ENCODE results near the gene KLRG1.

Gene KLRG1

DNA sequence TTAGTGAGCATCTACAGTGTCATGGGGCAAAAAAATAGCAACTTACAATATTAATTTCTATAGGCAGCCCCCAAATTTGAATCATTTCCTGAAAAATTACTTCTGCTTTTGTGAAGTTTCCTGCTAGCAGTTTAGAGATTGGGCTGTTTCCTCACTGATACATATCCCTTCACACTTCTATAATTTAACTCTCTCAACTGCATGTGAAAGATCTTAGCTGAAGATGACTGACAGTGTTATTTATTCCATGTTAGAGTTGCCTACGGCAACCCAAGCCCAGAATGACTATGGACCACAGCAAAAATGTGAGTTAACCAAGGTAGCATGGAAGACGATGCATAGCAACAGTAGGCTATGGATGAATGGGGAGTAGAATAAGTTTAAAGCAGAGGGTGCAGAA is at the start of gene KLRG1:
Gene KLRG1, plus strand, starts transcription at position 134 of the 400 bp plus-strand sequence. Its CDS starts 90 bp downstream, at position 224.
- H3K27ac Mint-ChIP-seq = no peak within 1 kb of the TSS
- peak within 1 kb of the TSS; percentile 11 for H3K4me3 Mint-ChIP-seq

DNA sequence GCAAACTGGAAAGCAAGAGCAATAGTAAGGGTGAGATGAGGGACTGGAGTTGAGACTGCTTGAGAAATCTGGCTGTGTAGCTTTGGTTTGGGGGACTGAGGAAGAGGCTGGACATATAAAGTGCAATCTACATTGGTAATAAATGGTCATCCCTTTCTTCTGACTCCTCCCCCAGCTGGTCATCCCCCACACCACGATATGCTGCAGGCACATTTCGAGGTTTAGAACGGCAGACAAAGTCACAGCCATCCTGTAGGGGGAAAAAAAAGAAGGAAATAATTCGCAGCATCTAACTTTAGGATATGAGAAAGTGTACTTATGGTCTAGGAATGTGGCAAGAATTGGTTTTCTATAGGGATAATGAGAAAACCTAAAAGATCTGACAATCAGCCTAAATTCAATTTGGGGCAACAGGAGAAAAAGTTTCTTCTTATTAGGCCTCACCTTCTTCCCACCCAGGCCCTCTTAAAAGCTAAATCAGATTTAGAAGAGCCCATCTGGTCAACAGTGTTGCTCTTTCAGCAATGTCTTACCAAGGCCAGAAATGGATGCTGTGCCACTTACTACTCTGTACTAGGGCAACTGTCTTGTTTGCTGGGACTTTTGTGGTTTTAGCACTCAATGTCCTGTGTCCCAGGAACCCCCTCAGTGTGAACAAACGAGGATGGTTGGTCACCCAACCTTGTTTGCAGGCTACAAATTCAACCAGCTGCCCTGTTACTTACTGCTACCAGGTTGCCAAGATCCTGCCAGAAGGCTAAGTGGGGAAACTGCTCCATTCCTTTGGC is 47.5 kb upstream of the KLRG1 start:
- H3K4me3 Mint-ChIP-seq = no peak overlapping the region
- peaks cover 25% of the 10 kb centered on the region for H3K36me3 Mint-ChIP-seq
- no peak overlapping the region for H3K27ac Mint-ChIP-seq

More for the DNA sequence above, at the start of gene KLRG1:
- Mint-ChIP-seq H3K9me3 (no peaks in the 10 kb centered on the region), H3K27me3 (no peaks in the 10 kb centered on the region), H3K4me1 (peaks cover 13% of the 10 kb centered on the region), H3K36me3 (no peaks in the 10 kb centered on the region)
- ATAC-seq (ENCODE audit: low read depth) (peak; percentile 38), DNase-seq (ENCODE audit: low spot score in 2 of 2) (no peak)

DNA sequence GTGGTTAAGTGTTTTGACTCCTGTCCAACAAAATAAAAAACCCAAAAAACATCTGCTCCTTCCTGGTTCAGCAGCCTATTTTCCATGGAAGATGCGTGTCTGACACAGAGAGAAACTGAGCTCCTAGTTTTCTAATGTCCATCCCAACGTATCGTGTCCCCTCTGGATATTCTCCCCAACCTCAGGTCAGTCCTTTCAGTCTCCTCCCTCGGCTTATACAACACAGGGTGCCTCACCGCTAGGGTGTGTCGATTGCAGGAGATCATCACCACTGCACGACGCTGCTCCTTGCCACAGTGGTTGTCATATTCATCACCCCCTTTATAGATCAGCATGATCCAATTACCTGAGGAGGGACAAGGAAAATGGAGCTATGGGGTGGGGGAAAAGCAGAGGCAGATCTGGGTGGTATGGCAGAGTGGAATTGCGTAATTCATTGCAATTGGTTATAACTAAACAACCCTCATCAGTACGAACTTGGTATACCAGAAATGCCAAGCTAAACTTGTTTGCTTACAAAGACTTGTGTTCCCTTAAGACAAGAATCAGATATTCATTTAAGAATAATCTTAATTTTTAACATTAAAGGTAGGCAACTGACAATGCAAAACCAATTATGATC is 45.7 kb upstream of the KLRG1 start:
- Mint-ChIP-seq H3K4me1 (peaks cover 17% of the 10 kb centered on the region), H3K27ac (no peak overlapping the region), H3K36me3 (peaks cover 18% of the 10 kb centered on the region), H3K9me3 (no peaks in the 10 kb centered on the region), H3K4me3 (no peak overlapping the region), H3K27me3 (no peaks in the 10 kb centered on the region)
- no peak for DNase-seq (ENCODE audit: low spot score in 2 of 2)
- ATAC-seq (ENCODE audit: low read depth) = no peak

More for the DNA sequence above, 47.5 kb upstream of the KLRG1 start:
- DNase-seq (ENCODE audit: low spot score in 2 of 2) = no peak
- Mint-ChIP-seq H3K9me3 (no peaks in the 10 kb centered on the region), H3K4me1 (peaks cover 7% of the 10 kb centered on the region), H3K27me3 (no peaks in the 10 kb centered on the region)
- no peak for ATAC-seq (ENCODE audit: low read depth)

DNA sequence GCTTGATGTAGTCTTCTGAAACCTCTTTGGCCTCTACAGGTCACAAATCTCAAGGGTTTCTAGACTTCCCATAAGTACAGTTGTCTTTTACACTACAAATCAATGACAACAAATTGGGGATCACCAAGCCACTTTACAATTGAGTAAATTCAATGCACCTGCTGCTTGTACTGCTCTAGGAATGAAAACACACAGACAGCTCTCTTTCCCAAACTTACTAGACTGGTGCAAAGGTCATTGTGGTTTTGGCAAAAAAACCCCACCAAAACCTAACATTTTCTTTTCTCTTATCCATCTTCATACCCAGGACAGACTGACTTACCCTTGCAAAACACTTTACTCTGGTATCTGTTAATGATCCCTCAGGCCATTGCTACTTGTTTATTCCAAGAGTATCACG is 42.6 kb upstream of the KLRG1 start:
- Mint-ChIP-seq H3K4me3 (no peak overlapping the region), H3K36me3 (peaks cover 12% of the 10 kb centered on the region), H3K27me3 (no peaks in the 10 kb centered on the region), H3K4me1 (peaks cover 24% of the 10 kb centered on the region), H3K9me3 (no peaks in the 10 kb centered on the region), H3K27ac (peak overlapping the region; percentile 41)
- ATAC-seq (ENCODE audit: low read depth) (no peak), DNase-seq (ENCODE audit: low spot score in 2 of 2) (no peak)

DNA sequence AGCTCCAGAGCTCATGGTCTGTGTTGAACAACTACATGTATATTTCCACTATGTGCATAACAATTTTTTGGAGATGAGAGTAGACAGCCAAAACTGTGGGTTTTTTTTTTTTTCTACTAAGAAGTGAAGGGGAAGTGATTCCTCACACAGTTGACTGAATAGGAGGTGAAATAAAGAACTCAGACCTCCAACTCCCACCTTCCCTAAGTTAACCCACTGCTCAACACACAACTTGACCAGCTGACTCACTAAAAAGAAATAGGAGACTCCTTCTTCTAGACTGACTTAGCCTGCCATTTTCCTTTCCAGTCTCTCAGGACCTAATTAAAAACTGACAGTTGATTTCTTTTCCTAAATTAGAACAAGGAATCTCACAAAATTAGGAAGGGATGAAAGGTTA is 41.6 kb upstream of the KLRG1 start:
- ATAC-seq (ENCODE audit: low read depth) (no peak), DNase-seq (ENCODE audit: low spot score in 2 of 2) (no peak)
- Mint-ChIP-seq H3K27me3 (no peaks in the 10 kb centered on the region), H3K27ac (peak overlapping the region; percentile 41), H3K4me3 (peak overlapping the region; percentile 14), H3K36me3 (peaks cover 12% of the 10 kb centered on the region), H3K4me1 (peaks cover 24% of the 10 kb centered on the region), H3K9me3 (no peaks in the 10 kb centered on the region)

DNA sequence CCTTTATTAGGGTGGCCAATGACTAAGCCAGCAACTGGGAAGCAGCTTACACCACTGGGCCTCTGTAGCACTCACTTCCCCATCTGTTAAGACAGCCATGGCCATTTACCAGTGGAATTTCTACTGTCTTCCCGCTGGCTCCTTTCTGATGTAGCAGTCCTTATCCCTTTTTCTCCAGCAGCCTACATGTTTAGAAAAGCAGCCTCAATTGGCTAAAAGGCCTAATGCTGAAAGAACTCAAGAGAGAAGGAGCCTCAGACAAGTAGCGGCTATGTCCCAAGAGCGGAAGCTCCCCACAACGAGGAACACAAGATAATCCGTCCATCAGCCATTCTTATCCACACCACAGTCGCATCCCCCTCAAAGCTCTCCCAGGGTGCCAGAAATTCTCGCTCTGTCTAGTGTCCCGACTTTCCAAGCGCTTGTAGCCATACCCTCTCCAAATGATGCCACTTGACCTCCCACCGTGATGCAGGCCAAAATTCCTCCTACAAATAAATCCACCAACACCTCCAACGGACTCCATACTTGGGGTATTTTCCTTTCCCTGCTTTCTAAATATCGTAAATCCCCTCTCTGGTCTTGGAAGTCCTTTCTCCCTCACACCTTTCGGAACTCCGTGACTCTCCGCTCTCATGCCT is 40.5 kb upstream of the KLRG1 start:
- peaks cover 10% of the 10 kb centered on the region for H3K36me3 Mint-ChIP-seq
- peaks cover 4% of the 10 kb centered on the region for H3K9me3 Mint-ChIP-seq
- peak overlapping the region; percentile 97 for H3K27ac Mint-ChIP-seq
- no peaks in the 10 kb centered on the region for H3K27me3 Mint-ChIP-seq
- peaks cover 24% of the 10 kb centered on the region for H3K4me1 Mint-ChIP-seq
- H3K4me3 Mint-ChIP-seq = peak overlapping the region; percentile 94
- ATAC-seq (ENCODE audit: low read depth) = no peak
- peak in 1 of 2 donors; percentile 12 for DNase-seq (ENCODE audit: low spot score in 2 of 2)

DNA sequence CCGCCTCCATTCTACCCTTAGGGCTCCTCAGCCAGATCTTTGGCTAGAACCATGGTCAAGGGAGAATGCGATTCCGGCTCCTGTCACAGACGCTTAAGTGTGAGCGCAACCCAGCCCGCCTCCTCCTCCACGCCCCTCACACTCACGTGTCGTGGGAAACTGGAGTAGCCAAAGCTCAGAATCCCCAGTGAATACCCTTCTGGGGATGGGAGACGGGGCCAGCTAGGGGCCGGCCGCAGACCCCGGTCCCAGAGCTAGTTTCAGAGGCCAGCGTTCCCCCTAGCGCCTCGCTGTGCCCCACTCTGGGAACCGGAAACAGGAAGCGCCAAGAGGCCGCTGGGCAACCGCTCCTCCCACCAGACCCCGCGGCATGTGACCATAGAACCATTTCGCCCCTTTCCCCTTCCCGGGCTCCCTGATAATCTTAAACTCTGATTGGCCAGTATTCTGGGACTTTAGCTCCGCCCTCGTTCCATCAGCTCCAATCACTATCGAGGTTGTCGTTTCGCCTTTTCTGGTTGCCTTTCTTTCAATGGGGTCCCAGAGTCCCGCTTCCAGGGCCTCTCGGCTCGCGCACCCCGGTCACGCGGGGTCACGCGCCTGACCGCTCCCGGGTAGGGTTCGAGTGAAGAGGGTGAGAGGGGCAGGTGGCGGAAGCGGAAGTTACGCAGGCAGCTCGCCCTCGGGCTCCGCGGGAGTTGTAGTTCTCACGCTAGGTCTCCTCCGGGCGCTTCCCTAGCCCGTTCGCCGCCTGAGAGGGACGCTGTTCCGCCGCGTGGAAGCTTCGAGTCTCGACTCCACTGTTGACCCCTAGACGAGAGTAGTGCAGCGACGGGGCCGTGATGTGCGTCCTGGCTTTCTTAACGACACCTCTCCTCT is 39.8 kb upstream of the KLRG1 start, which contains the start of gene M6PR:
Gene M6PR, minus strand, starts transcription at position 304 of the 879 bp plus-strand sequence. CDS start 3,241 bp downstream, outside the sequence.
- H3K36me3 Mint-ChIP-seq = peaks cover 9% of the 10 kb centered on the region
- H3K27ac Mint-ChIP-seq = peak within 1 kb of the TSS; percentile 97
- H3K9me3 Mint-ChIP-seq = peaks cover 4% of the 10 kb centered on the region
- H3K4me1 Mint-ChIP-seq = peaks cover 24% of the 10 kb centered on the region
- peak within 1 kb of the TSS; percentile 94 for H3K4me3 Mint-ChIP-seq
- peak; percentile 79 to 89 for DNase-seq (ENCODE audit: low spot score in 2 of 2)
- H3K27me3 Mint-ChIP-seq = no peaks in the 10 kb centered on the region
- ATAC-seq (ENCODE audit: low read depth) = peak; percentile 85

DNA sequence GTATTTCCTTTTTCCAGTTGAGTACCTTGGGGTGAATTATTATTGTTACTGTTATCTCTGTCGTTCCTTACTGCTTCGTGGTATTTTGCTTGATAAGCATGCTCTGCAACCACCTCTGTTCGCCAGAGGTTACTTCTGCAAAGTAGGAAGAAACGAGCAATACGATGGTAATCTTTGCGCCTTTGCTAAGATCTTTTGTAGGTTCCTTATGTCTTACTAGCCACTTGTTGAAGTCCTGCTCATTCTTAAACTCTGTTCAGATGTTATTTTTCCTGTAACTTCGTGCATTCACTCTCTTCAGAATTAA is 39.2 kb upstream of the KLRG1 start:
- peaks cover 24% of the 10 kb centered on the region for H3K4me1 Mint-ChIP-seq
- H3K4me3 Mint-ChIP-seq = peak overlapping the region; percentile 94
- peaks cover 9% of the 10 kb centered on the region for H3K36me3 Mint-ChIP-seq
- H3K27ac Mint-ChIP-seq = peak overlapping the region; percentile 97
- H3K9me3 Mint-ChIP-seq = peaks cover 4% of the 10 kb centered on the region
- no peaks in the 10 kb centered on the region for H3K27me3 Mint-ChIP-seq
- DNase-seq (ENCODE audit: low spot score in 2 of 2) = no peak
- ATAC-seq (ENCODE audit: low read depth) = peak; percentile 45

DNA sequence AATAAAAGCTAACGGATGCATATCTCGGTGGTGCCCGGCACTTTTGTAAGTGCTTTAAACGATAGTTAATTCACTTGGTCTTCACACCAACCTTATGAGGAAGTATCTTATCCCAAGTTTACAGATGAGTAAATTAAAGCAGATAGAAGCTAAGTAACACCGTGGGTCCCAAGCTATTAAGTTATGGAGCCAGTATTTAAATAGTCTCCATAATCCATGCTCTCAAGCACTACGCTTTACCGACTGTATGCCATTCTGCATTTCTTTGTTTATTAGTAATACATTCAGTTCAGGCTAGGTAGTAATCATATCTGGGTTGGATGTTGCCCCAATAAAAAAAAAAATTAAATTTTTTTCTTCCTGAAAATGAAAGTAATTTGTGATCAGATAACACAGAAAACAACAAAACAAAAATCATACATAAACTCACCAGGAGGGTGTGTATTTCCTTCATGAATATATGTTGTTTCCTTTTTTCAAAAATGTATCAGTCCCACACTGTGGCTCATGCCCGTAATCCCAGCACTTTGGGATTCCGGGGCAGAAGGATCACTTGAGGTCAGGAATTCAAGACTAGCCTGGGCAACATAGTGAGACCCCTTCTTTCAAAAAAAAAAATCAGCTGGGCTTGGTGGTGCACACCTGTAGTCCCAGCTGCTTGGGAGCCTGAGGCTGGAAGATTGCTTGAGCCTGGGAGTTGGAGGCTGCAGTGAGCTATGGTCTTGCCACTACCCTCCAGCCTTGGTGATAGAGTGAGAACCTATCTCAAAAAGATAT is 38.5 kb upstream of the KLRG1 start:
- peaks cover 7% of the 10 kb centered on the region for H3K36me3 Mint-ChIP-seq
- peak overlapping the region; percentile 97 for H3K27ac Mint-ChIP-seq
- no peaks in the 10 kb centered on the region for H3K27me3 Mint-ChIP-seq
- peaks cover 4% of the 10 kb centered on the region for H3K9me3 Mint-ChIP-seq
- ATAC-seq (ENCODE audit: low read depth) (no peak), DNase-seq (ENCODE audit: low spot score in 2 of 2) (no peak)
- peak overlapping the region; percentile 94 for H3K4me3 Mint-ChIP-seq
- H3K4me1 Mint-ChIP-seq = peaks cover 24% of the 10 kb centered on the region

DNA sequence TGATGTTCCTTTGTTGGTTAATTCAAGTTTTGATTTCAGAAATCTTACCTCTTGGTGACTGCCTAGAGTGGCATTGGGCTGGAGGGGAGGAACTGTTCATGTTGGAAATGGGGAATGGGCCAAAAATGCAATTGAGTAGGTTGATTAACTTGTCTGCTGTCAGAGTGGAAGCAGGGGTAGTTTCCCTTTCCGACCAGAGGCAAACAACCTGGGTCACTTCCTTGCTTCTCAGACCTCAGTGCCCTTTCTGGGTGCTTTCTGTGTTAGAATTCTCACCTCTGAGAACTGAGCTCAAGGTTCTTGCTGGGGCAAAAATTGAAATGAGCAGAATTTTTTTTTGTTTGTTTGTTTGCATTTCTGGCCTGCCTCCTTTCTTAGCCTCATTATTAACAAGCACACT is 37.6 kb upstream of the KLRG1 start:
- peaks cover 4% of the 10 kb centered on the region for H3K9me3 Mint-ChIP-seq
- no peak overlapping the region for H3K27ac Mint-ChIP-seq
- H3K4me1 Mint-ChIP-seq = peaks cover 18% of the 10 kb centered on the region
- ATAC-seq (ENCODE audit: low read depth) (no peak), DNase-seq (ENCODE audit: low spot score in 2 of 2) (no peak)
- no peaks in the 10 kb centered on the region for H3K27me3 Mint-ChIP-seq
- H3K36me3 Mint-ChIP-seq = peaks cover 10% of the 10 kb centered on the region
- H3K4me3 Mint-ChIP-seq = no peak overlapping the region

DNA sequence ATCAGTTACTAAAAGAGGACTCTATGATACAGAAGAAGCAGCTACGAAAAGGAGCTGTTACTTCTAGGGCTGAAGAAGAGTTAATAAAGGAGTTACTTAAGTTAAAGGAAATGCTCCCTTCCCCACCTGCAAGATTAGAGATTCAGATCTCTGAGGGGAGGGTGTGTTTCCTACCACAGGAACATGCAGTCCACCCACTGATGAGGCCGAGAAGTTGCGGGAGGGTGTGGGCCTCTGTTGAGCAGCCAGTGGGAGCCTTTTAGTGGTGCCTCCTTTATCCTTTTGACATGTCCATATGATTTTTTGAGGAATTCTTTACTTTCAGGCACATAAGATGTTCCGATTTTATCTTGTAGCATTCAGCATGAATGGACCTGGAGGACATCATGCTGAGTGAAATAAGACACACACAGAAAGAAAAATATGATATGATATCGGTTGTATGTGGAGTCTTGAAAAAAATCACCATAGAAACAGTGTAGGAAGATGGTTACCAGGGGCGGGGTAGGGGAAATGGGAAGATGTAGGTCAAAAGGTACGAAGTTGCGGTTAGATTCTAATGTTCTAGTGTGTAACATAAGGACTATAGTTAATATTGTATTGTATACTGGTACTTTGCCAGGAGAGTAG is 35.5 kb upstream of the KLRG1 start:
- no peak for ATAC-seq (ENCODE audit: low read depth)
- Mint-ChIP-seq H3K27ac (no peak overlapping the region), H3K4me1 (peaks cover 6% of the 10 kb centered on the region), H3K4me3 (no peak overlapping the region), H3K36me3 (peaks cover 12% of the 10 kb centered on the region), H3K27me3 (no peaks in the 10 kb centered on the region), H3K9me3 (peaks cover 4% of the 10 kb centered on the region)
- DNase-seq (ENCODE audit: low spot score in 2 of 2) = no peak

DNA sequence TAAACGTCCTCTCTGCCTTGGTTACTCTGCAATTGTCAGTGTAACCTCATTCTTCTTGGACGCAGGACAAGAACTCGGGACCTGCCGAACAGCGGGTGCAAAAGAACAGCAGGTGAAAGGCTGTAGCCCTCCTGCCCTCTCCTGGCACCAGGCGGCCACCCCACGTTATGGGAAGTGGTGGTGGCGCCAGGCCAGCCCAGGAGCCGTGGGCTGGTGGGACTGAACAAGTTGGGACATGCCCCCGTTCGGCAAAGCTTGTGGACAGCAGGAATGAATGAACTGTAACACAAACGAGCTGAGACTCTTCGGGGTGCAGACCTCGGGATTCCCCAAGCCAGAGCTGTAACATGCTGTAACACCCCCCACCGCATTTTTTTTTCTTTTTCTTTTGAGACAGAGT is 33.3 kb upstream of the KLRG1 start:
- no peaks in the 10 kb centered on the region for H3K27me3 Mint-ChIP-seq
- H3K27ac Mint-ChIP-seq = no peak overlapping the region
- H3K36me3 Mint-ChIP-seq = peaks cover 16% of the 10 kb centered on the region
- H3K4me1 Mint-ChIP-seq = no peaks in the 10 kb centered on the region
- ATAC-seq (ENCODE audit: low read depth) = no peak
- DNase-seq (ENCODE audit: low spot score in 2 of 2) = no peak
- no peak overlapping the region for H3K4me3 Mint-ChIP-seq
- H3K9me3 Mint-ChIP-seq = peaks cover 4% of the 10 kb centered on the region

DNA sequence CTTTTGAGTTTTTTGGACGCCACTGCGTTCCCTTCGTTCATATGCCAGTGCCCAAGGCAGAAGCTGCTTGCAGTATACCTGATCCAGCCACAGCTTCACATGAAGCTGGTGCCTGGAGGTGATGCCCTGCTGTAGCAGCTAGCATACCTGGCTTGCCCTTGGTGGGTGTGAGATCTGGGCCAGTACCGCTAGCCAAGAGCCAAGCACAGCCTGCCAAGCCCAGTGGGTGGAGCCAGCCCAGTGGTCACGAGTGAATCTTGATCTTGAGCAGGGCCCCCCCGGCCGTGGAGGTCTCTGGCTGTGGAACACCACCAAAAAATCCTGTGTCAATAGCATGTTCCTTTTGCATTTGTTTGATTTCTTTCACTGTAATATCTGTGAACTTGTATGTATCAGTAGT is 32.6 kb upstream of the KLRG1 start:
- Mint-ChIP-seq H3K4me1 (no peaks in the 10 kb centered on the region), H3K36me3 (peaks cover 16% of the 10 kb centered on the region), H3K27ac (no peak overlapping the region), H3K9me3 (peaks cover 4% of the 10 kb centered on the region), H3K4me3 (no peak overlapping the region), H3K27me3 (no peaks in the 10 kb centered on the region)
- DNase-seq (ENCODE audit: low spot score in 2 of 2) (no peak), ATAC-seq (ENCODE audit: low read depth) (no peak)
